Endothelial cell of umbilical vein (primary cell): ENCODE measurements around the gene SLC45A2.

Experiments used
- EZH2 ChIP-seq: IDR thresholded peaks from 2 replicates; pipeline ENCODE4 v1.6.1; 2012; ENCODE audit warnings: borderline replicate concordance, low read depth, mild to moderate bottlenecking, moderate library complexity, low read length, inconsistent platforms; ENCODE audit not compliant: severe bottlenecking
- POLR2A ChIP-seq: IDR thresholded peaks from 2 replicates; pipeline ENCODE4 v1.6.1; 2012; ENCODE audit warnings: low read depth, mild to moderate bottlenecking, control low read depth, low read length
- TF ChIP-seq, protein P1 (sequence below), 2 donors: IDR thresholded peaks; 1 replicate in 1 of 2; 2 replicates in 1 of 2; pipeline ENCODE4 v1.5.1; 2011; ENCODE audit warnings: low read length in 2 of 2, mild to moderate bottlenecking in 2 of 2, moderate library complexity in 2 of 2, control low read depth in 1 of 2, inconsistent platforms in 1 of 2, low read depth in 1 of 2; ENCODE audit not compliant: insufficient read depth in 1 of 2; ENCODE audit errors: extremely low read depth in 1 of 2

DNA sequence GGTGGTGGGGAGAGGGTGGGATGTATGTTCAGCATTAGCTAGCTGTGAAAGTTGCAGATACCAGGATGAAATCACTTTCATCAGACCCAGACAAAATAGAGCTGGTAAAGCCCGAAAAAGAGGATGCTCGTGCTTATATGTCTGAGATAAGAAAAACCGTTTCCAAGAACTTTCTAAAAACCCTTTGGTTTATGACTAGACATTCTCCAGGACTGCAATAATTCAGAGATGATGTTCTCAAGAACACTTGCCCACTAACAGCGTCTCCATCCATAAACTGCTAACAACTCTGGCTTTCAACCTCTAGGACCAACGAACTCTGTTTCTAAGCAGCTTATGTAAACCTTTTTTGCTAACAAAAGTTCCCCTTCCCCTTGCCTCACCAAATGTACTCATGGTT is 31.7 kb upstream of the SLC45A2 start:
- no peak for TF ChIP-seq POLR2A
- TF ChIP-seq, protein P1, sequence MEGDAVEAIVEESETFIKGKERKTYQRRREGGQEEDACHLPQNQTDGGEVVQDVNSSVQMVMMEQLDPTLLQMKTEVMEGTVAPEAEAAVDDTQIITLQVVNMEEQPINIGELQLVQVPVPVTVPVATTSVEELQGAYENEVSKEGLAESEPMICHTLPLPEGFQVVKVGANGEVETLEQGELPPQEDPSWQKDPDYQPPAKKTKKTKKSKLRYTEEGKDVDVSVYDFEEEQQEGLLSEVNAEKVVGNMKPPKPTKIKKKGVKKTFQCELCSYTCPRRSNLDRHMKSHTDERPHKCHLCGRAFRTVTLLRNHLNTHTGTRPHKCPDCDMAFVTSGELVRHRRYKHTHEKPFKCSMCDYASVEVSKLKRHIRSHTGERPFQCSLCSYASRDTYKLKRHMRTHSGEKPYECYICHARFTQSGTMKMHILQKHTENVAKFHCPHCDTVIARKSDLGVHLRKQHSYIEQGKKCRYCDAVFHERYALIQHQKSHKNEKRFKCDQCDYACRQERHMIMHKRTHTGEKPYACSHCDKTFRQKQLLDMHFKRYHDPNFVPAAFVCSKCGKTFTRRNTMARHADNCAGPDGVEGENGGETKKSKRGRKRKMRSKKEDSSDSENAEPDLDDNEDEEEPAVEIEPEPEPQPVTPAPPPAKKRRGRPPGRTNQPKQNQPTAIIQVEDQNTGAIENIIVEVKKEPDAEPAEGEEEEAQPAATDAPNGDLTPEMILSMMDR (IDR thresholded peaks at IDR 0.05; ENCODE audit: extremely low read depth in 1 of 2, insufficient read depth in 1 of 2, low read depth in 1 of 2, low read length in 2 of 2) = no peak
- TF ChIP-seq EZH2 = no peak
